Bronchial epithelial cell (primary cell): Measurements from ENCODE around the gene MAP3K7. TPM values are rescaled to one million over a fixed set of nuclear protein-coding genes. Genes with fewer than 3 reads are reported as not detected.

Source experiments
- DNase-seq: peaks from one replicate; pipeline ENCODE4 v3.0.0-alpha.2; 2010; ENCODE audit warnings: low read depth
- FAIRE-seq: peaks from 2 replicates; lab custom pipeline; 2011; peaks lifted over from hg19 to GRCh38; lab: Jason Lieb, UNC
- H3K27me3 ChIP-seq: 2 replicates; pipeline ENCODE4 v1.5.1; 2011; ENCODE audit warnings: low read length; ENCODE audit not compliant: control insufficient read depth, insufficient read depth
- H3K36me3 ChIP-seq: 2 replicates; pipeline ENCODE4 v1.5.1; 2011; ENCODE audit warnings: low read length; ENCODE audit not compliant: control insufficient read depth, insufficient read depth
- H3K4me3 ChIP-seq: 2 replicates; pipeline ENCODE4 v1.5.1; 2011; ENCODE audit warnings: mild to moderate bottlenecking, low read depth, low read length, control low read depth
- total RNA-seq: library from RNA; depleted of rRNA; stranded (reverse); fragments of >200 nt; gene quantifications from 2 replicates; pipeline ENCODE4 v1.2.1, GENCODE V29; 2014
- TF ChIP-seq, protein P1 (sequence below): IDR thresholded peaks from 2 replicates; pipeline ENCODE4 v1.5.1; 2011; ENCODE audit warnings: mild to moderate bottlenecking, moderate library complexity, low read length, control low read depth, inconsistent platforms; ENCODE audit not compliant: insufficient read depth, severe bottlenecking

The MAP3K7 gene
- total RNA-seq, 1 donor from 2014 or later: 27.6 TPM

DNA sequence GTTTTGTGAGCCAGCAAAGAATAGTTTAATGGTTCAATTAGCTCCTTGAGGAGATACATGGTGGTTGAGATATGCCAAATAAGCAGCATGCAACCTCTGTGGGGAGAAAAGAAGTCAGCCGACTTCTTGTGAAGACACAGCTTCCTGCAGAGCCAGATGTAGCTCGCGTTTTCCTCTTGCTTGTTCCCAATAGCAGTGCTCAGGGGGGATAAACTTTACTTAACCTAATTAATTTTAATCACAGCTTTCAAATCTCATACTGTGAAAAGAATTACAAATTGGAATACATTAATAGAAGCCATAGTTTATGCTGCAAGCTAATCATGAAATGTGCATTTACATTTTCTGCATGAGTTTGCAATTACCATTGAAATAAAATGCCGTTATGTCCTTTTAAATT is 106.2 kb downstream of the MAP3K7 start:
- Histone ChIP-seq H3K36me3 (no peaks in the 10 kb centered on the region), H3K4me3 (no peak overlapping the region), H3K27me3 (no peaks in the 10 kb centered on the region)
- TF ChIP-seq, protein P1, sequence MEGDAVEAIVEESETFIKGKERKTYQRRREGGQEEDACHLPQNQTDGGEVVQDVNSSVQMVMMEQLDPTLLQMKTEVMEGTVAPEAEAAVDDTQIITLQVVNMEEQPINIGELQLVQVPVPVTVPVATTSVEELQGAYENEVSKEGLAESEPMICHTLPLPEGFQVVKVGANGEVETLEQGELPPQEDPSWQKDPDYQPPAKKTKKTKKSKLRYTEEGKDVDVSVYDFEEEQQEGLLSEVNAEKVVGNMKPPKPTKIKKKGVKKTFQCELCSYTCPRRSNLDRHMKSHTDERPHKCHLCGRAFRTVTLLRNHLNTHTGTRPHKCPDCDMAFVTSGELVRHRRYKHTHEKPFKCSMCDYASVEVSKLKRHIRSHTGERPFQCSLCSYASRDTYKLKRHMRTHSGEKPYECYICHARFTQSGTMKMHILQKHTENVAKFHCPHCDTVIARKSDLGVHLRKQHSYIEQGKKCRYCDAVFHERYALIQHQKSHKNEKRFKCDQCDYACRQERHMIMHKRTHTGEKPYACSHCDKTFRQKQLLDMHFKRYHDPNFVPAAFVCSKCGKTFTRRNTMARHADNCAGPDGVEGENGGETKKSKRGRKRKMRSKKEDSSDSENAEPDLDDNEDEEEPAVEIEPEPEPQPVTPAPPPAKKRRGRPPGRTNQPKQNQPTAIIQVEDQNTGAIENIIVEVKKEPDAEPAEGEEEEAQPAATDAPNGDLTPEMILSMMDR: no peak
- FAIRE-seq: no peak
- no peak for DNase-seq

DNA sequence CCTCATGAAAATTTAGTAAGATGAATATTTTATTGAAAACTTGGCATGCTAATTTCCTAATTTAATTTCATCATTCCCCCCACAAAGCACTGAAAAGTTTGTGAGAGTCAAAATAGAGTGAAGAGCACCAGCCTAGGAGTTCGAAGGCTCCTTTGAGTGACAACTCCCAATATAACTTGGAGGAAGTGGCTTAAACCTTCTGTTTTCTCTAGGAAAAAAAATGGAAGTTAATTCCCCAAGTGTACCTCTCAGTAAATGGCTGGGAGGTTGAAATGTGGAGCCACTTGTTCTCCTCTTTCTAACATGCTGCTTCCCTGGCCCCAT is 107.3 kb downstream of the MAP3K7 start:
- Histone ChIP-seq H3K4me3 (no peak overlapping the region), H3K27me3 (no peaks in the 10 kb centered on the region), H3K36me3 (no peaks in the 10 kb centered on the region)
- TF ChIP-seq, protein P1: no peak
- no peak for DNase-seq
- no peak for FAIRE-seq

GRCh38 chr6:90478789-90479602 is 107.9 kb downstream of the MAP3K7 start:
- no peaks in the 10 kb centered on the region for H3K36me3 ChIP-seq
- peak; percentile 94 for DNase-seq
- peak; percentile 99 for FAIRE-seq
- no peaks in the 10 kb centered on the region for H3K27me3 ChIP-seq
- TF ChIP-seq, protein P1: peak; percentile 86
- no peak overlapping the region for H3K4me3 ChIP-seq

DNA sequence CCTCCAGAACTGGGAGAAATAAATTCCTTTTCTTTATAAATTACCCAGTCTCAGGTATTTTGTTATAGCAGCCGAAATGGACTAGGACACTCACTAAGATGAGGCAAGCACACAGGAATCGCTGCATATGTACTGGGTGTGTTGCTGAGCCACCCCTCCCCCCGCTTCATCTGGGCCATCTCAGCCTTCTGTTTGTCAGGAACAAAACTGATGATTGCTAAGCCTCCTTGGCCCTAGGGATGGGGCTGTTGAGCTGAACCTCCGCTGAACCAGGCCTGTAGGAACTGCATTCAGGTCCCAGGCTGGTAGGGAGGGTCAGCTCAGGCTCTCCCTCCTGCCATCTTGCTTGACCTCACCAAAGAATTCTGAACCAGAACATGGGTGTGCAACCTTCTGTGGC is 108.6 kb downstream of the MAP3K7 start:
- Histone ChIP-seq H3K4me3 (no peak overlapping the region), H3K27me3 (no peaks in the 10 kb centered on the region), H3K36me3 (no peaks in the 10 kb centered on the region)
- DNase-seq (no peak), FAIRE-seq (no peak)
- TF ChIP-seq, protein P1: no peak

DNA sequence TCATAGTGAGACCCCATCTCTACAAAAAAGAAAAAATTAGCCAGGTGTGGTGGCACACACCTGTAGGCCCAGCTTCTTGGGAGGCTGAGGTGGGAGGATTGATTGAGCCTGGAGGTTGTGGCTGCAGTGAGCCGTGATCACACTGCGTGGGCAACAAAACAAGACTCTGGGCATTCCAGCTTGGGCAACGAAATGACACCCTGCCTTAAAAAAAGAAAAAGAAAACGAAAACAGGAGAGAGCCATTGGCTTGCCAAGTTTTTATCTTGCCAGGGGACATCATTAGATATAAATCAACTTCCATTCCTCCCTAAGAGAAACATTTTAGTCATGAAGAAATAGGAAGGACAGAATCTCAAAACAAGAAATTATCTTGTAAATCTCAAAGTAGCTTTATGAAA is 109.5 kb downstream of the MAP3K7 start:
- FAIRE-seq: no peak
- TF ChIP-seq, protein P1: no peak

DNA sequence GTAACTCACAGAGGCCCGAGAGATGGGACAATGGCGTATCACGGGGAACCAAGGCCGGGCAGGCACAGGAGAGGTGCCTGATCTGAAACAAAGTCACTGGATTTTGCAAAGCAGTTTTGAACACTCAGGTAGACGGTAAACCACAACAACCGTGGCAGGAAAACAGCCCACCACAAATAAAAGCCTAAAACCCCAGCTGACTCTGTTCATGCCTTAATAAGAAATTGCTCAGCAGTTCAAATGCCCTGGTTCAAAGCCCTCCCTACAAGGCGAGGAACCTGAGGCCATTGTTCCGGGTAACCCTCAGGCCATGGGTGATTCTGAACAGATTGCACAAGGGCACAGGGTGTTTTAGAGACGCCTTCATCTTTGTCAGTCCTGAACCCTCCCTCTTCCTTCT is 114.2 kb downstream of the MAP3K7 start:
- DNase-seq (no peak), FAIRE-seq (no peak)
- TF ChIP-seq, protein P1: no peak
- Histone ChIP-seq H3K4me3 (no peak overlapping the region), H3K36me3 (no peaks in the 10 kb centered on the region), H3K27me3 (no peaks in the 10 kb centered on the region)

More for the DNA sequence above, 109.5 kb downstream of the MAP3K7 start:
- no peak overlapping the region for H3K4me3 ChIP-seq
- H3K36me3 ChIP-seq: no peaks in the 10 kb centered on the region
- no peaks in the 10 kb centered on the region for H3K27me3 ChIP-seq
- DNase-seq: no peak
